GM18508 (cell line): ENCODE measurements around the gene BRIP1.

ENCODE experiments used
- ATAC-seq: cut with Tn5 transposase; IDR thresholded peaks from one replicate; pipeline ENCODE4 v1.9.1; 2021; ENCODE audit warnings: moderate number of reproducible peaks; ENCODE audit not compliant: insufficient read depth, unreplicated experiment

BRIP1 gene

DNA sequence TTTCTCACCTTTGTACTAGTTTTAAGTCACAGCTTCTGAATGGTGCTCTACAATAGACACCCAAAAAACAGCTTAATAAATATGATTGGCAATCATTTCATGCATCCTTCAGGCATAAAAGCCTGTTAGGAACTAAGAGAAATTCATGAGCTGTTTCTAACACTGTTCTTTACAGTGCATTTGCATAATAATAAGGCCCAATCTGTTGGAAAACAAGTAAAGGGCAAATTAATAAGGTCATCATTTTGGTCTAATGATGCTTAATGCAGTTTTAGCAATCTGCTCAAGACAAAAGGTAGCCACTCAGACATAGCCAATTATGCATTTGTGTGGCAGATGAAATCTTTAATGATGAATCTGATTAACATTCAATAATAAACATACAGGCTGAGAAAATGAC, 216.8 kb downstream of the BRIP1 start:
- ATAC-seq: no peak

DNA sequence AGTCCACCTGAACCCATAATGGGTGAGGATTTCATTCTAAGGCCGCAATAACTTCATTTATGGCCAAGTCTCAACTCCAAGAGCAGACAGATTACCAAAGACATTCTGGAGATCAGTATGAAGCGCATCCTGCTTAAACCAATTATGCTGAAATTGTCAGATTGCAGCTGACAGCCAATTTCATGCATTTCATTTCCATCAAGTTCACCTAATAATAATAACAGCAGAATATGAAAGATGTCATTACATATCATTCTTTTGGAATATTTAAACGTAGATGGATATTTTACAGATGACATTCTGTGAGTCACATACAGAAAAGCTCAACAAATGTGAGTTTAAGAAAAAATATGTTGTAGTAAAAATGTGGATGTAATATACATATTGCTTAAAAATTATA, 217.4 kb downstream of the BRIP1 start:
- no peak for ATAC-seq

DNA sequence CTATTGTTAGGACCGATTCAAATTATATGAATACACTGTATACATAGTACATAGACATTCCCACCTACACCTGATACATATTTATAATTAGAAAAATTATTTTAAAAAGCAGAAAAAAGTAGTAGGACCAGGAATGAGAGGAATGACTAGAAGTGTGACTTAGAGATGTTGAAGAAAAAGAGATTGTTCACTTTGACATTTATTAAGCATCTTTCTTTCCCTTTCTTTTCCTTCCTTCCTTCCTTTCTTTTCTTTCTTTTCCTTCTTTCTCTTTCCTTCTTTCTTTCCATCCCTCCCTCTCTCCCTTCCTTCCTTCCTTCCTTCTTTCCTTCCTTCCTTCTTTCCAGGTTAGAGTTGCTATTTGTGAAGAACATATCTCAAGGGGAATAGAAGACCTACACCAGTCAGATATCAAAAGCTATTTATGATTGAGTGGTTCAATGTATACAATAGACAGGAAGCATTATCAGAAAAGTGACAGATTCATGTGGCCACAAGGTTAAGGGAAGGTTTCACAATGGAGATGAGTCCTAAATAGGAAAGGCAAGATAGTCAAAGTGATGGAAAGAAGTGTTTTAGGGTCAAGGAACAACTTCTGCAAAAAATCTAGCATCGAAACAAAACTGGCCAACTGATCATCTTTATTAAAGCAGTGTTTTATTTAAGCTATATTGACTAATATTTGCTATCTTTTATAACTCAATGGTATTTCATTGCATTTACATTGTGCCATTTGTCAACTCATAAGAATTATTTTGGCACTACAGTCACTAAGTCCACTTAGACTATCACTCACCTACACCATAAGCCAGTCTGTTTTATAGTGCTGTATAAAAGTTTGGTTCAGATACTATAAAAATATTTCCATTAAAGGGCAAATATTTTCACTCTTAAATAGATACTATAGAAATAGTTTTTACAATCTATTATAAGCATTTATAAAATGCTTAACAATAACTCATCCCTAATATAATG, 218.2 kb downstream of the BRIP1 start:
- no peak for ATAC-seq

DNA sequence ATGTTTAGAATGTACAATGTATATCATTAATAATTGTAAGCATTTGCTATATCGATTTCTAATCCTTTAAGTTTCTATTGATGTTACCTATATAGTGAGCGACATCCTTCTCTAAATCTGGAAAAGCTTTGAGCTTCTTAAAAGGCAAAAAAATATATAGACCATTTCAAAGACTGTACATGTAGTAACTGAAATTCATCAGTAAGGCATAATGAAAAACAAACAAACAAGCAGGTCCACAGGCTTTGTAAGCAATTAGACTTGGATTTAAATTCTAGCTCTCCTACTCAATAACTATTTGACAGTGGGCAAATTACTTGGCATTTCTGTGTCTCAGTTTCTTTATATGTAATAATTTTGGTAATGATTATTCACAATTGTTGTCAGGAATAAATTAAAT, 220.6 kb downstream of the BRIP1 start:
- no peak for ATAC-seq

DNA sequence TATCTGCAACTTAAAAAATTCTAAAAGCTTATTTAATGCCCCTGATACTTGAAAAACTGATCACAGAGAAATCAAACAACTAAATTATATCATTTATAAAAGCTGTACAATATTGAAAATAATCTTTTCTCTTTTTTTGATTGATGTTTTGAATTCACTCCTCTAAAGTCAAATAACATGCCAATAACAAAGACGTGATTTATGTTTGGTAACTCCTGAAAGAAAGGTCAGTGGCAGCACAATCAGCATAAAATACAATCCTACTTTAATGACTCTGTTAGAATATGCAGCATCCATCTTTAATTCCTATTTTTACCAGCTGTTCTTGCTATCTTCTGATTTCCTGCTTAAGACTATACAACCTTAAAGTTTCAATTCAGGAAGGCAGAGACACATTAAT, 221.6 kb downstream of the BRIP1 start:
- no peak for ATAC-seq

DNA sequence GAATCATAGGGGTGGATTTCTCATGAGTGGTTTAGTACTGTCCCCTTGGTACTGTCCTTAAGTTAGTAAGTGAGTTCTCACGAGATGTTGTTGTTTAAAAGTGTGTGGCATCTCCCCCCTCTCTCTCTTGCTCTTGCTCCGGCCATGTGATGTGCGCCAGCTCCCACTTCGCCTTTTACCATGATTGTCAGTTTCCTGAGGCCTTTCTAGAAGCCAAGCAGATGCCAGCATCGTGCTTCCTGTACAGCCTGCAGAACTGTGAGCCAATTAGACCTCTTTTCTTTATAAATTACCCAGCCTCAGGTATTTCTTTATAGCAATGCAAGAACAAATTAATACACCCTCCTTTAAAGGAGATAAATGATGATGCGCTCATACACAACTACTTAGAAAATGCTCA, 222.2 kb downstream of the BRIP1 start:
- ATAC-seq: no peak

DNA sequence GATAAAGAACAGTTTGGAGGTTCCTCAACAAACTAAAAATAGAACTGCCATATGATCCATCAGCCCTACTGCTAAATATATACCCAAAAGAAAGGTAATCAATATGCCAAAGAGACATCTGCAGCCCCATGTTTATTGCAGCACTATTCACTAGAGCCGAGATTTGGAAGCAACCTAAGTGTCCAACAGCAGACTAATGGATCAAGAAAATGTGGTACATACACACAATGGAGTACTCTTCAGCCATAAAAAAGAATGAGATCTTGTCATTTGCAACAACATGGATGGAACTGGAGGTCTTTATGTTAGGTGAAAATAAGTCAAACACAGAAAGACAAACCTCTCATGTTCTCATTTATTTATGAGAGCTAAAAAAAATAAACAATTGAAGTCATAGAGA, 223.5 kb downstream of the BRIP1 start:
- ATAC-seq: no peak

DNA sequence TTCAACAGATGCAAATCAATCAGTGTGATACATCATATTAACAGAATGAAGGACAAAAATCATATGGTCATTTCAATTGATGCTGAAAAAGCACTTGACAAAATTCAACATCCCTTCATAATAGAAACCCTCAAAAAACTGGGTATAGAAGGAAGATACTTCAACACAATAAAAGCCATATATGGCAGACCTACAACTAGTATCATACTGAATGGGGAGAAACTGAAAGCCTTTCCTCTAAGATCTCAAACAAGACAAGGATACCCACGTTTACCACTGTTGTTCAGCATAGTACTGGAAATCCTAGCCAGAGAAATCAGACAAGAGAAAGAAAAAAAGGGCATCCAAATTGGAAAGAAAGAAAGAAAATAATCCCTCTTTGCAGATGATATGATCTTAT, 225.2 kb downstream of the BRIP1 start:
- no peak for ATAC-seq

DNA sequence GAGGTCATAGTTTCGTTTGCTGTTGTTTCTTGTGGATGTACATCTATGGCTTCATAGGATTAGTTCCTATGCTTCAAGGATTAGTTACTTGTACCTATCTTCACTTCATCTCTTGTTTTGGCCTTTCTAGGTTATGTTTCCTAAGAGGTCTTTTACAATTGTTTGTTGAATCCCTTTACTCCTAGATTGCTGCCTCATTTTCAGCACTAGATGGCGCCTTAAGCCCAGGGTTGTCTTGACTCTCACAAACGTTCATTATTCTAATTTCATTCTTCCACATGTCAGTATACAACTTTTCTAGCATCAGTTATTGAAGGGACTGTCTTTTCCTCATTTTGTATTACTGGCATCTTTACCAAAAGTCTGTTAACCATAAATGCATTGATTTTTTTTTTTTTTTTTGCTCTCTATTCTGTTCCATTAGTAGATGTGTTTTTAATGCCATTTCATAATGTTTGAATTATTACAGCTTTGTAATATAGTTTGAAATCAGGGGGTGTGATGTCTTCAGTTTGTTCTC, 227.4 kb downstream of the BRIP1 start:
- ATAC-seq: no peak

DNA sequence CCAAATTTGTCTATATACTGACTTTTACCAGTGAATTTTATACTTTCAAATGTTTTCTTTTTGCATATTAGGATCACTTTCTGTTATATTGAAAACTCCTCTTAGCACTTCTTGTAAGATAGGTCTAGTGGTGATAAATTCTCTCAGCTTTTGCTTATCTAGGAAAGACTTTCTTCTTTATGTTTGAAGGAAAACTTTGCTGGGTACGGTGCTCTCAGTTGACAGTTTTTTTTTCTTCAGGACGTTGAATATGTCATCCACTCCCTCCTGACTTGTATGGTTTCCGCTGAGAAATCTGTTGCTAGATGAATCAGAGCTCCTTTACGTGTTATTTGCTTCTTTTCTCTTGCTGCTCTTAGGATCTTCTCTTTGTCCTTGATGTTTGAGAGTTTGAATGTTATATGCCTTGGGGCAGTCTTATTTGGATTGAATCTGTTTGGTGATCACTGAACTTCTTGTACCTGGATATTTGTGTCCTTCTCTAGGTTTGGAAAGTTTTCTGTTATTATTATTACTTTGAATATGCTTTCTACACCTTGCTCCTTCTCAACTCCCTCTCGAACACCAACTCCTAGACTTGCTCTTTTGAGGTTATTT, 228.3 kb downstream of the BRIP1 start:
- ATAC-seq: no peak

DNA sequence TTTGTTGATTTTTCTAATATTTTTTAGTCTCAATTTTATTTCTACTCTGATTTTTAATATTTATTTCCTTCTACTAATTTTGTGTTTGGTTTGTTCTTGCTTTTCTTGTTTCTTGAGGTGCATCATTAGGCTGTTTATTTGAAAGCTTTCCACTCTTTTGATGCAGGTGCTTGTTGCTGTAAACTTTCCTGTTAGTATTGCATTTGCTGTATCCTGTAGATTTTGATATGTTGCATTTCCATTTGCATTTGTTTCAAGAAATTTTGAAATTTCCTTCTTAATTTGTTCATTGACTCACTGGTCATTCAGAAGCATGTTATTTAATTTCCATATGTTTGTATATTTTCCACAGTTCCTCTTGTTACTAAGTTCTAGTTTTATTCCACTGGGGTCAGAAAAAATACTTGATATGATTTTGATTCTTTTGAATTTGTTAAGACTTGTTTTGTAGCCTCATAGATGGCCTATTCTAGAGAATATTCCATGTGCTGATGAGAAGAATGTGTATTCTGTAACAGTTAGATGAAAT, 229.3 kb downstream of the BRIP1 start:
- no peak for ATAC-seq

DNA sequence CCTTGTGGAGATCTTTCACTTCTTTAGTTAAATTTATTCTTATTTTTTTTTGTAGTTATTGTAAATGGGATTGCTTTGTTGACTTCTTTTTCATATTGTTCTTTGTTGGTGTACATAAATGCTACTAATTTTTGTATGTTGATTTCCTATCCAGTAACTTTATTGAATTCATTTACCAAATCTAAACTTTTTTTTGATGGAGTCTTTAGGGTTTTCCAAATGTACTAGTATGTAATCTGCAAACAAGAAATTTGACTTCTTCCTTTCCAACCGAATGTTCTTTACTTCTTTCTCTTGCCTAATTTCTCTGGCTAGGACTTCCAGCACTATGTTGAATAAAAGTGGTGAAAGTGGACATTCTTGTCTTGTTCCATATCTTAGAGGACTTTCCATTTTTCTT, 230.5 kb downstream of the BRIP1 start:
- no peak for ATAC-seq

DNA sequence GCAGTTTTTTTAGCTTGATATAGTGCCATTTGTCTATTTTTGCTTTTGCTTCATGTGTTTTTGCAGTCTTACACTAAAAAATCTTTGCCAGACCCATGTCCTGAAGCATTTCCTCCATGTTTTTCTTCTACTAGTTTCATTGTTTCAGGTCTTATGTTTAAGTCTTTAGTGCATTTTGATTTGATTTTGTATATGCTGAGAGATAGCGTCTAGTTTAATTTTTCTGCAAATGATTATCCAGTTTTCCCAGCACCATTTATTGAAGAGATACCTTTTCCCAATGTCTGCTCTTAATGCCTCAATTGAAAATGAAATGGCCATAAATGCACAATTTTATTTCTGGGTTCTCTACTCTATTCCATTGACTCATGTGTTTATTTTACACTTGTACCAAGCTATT, 231.5 kb downstream of the BRIP1 start:
- ATAC-seq: no peak
